ENCODE measurements around the gene LDHB.

DNA sequence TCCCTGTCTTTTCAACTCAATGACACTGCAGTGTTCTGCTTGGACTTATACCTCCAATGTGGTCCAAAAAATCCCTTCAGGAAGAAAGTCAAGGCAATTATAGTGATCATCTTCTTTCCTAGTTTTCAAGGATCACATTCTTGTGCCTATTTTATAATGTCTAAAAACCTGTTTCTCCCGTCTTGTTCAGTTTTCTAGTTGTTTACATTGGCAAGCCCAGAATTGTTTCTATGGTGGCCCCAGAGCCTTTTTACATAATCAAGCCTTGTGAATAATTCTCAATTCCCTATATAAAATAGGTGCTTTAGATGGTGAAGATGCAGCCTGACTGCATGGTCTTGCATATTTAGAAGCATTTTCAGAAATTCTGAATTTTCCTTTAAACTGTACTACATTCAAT is 14.5 kb upstream of the LDHB start:
- TF ChIP-seq, protein P1, sequence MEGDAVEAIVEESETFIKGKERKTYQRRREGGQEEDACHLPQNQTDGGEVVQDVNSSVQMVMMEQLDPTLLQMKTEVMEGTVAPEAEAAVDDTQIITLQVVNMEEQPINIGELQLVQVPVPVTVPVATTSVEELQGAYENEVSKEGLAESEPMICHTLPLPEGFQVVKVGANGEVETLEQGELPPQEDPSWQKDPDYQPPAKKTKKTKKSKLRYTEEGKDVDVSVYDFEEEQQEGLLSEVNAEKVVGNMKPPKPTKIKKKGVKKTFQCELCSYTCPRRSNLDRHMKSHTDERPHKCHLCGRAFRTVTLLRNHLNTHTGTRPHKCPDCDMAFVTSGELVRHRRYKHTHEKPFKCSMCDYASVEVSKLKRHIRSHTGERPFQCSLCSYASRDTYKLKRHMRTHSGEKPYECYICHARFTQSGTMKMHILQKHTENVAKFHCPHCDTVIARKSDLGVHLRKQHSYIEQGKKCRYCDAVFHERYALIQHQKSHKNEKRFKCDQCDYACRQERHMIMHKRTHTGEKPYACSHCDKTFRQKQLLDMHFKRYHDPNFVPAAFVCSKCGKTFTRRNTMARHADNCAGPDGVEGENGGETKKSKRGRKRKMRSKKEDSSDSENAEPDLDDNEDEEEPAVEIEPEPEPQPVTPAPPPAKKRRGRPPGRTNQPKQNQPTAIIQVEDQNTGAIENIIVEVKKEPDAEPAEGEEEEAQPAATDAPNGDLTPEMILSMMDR (IDR thresholded peaks at IDR 0.05) = no peak
- TF ChIP-seq EZH2 (IDR thresholded peaks at IDR 0.05) = no peak

Measured in neural progenitor cell (in vitro differentiated cells).